IMR-90 (cell line): ENCODE results near the gene INTS11. TPM values are rescaled to one million over a fixed set of nuclear protein-coding genes. Genes with fewer than 3 reads are reported as not detected.

Experiments used
- ATAC-seq: fragments of 200-7000 bp; cut with Tn5 transposase; 2 replicates; pipeline ENCODE4 v1.9.1; 2020; ENCODE audit warnings: low read depth, mild to moderate bottlenecking, moderate library complexity
- BruUV-seq: library from RNA; stranded (reverse); fragments of 400-500 nt; replicated peaks from 2 replicates; lab custom pipeline; 2021; lab: Mats Ljungman, UMichigan
- CTCF ChIA-PET: fragments of 300-600 bp; formaldehyde crosslinking; extraction: SDS; loops from one replicate; lab custom pipeline; 2021; ENCODE audit warnings: antibody characterized with exemption; lab: Yijun Ruan, JAX
- POLR2A ChIA-PET: fragments of 300-600 bp; sonication (Branson Sonifier 250); formaldehyde crosslinking; loops from one replicate; lab custom pipeline; 2022; ENCODE audit warnings: antibody characterized with exemption; ENCODE audit not compliant: unreplicated experiment; lab: Charles Lee
- DNase-seq: peaks from one replicate; pipeline ENCODE4 v3.0.0; 2013
- H2AFZ ChIP-seq: replicated peaks from 2 replicates; pipeline ENCODE3; 2013; ENCODE audit warnings: low read length, mild to moderate bottlenecking; ENCODE audit not compliant: poor library complexity
- H2AK5ac ChIP-seq: 2 replicates; pipeline ENCODE4 v1.6.1; 2013; ENCODE audit warnings: low read depth, low read length, inconsistent platforms
- H2AK9ac ChIP-seq: replicated peaks from 2 replicates; pipeline ENCODE3; 2013; ENCODE audit warnings: mild to moderate bottlenecking, low read depth, low read length, moderate library complexity; ENCODE audit not compliant: poor library complexity
- H2BK120ac ChIP-seq: 2 replicates; pipeline ENCODE4 v1.6.1; 2013; ENCODE audit warnings: low read depth, low read length, inconsistent platforms
- H2BK15ac ChIP-seq: 3 replicates; pipeline ENCODE4 v1.6.1; 2013; ENCODE audit warnings: low read depth, low read length, inconsistent platforms
- H2BK20ac ChIP-seq: 2 replicates; pipeline ENCODE4 v1.6.1; 2013; ENCODE audit warnings: low read depth, mild to moderate bottlenecking, inconsistent platforms, low read length, moderate library complexity
- H2BK5ac ChIP-seq: 2 replicates; pipeline ENCODE4 v1.6.1; 2013; ENCODE audit warnings: mild to moderate bottlenecking, low read depth, low read length, inconsistent platforms; ENCODE audit not compliant: poor library complexity, severe bottlenecking
- H3K14ac ChIP-seq: replicated peaks from 2 replicates; pipeline ENCODE4 v1.6.1; 2013; ENCODE audit warnings: low read depth, low read length, inconsistent platforms
- H3K18ac ChIP-seq: 2 replicates; pipeline ENCODE4 v1.6.1; 2013; ENCODE audit warnings: low read depth, low read length, control low read depth
- H3K23ac ChIP-seq: 2 replicates; pipeline ENCODE4 v1.6.1; 2013; ENCODE audit warnings: low read depth, low read length, inconsistent platforms
- H3K27ac ChIP-seq: 2 replicates; pipeline ENCODE4 v1.5.1; 2013; ENCODE audit warnings: mild to moderate bottlenecking, control low read depth, low read length; ENCODE audit not compliant: insufficient read depth
- H3K27me3 ChIP-seq: 2 replicates; pipeline ENCODE4 v1.6.1; 2013; ENCODE audit warnings: low read length; ENCODE audit not compliant: control insufficient read depth, insufficient read depth
- H3K36me3 ChIP-seq: 2 replicates; pipeline ENCODE4 v1.6.1; 2013; ENCODE audit warnings: low read length, mixed read lengths; ENCODE audit not compliant: control insufficient read depth, insufficient read depth
- H3K4ac ChIP-seq: 2 replicates; pipeline ENCODE4 v1.6.1; 2013; ENCODE audit warnings: low read depth, low read length, inconsistent platforms
- H3K4me1 ChIP-seq: 2 replicates; pipeline ENCODE4 v1.6.1; 2013; ENCODE audit warnings: low read length, mixed read lengths; ENCODE audit not compliant: control insufficient read depth, insufficient read depth
- H3K4me2 ChIP-seq: 2 replicates; pipeline ENCODE4 v1.6.1; 2013; ENCODE audit warnings: low read depth, mild to moderate bottlenecking, control low read depth, low read length, moderate library complexity
- H3K4me3 ChIP-seq: 2 replicates; pipeline ENCODE4 v1.5.1; 2013; ENCODE audit warnings: low read depth, mild to moderate bottlenecking, control low read depth, low read length, moderate library complexity; ENCODE audit not compliant: insufficient read depth
- H3K56ac ChIP-seq: 2 replicates; pipeline ENCODE4 v1.6.1; 2013; ENCODE audit warnings: low read length, inconsistent platforms; ENCODE audit not compliant: insufficient read depth; ENCODE audit errors: extremely low read depth
- H3K79me1 ChIP-seq, 2 experiments: 2 replicates each; pipeline ENCODE4 v1.6.1; 2013; ENCODE audit warnings: low read length in 2 of 2, inconsistent platforms in 1 of 2, low read depth in 1 of 2
- H3K9ac ChIP-seq: 2 replicates; pipeline ENCODE4 v1.6.1; 2013; ENCODE audit warnings: low read depth, low read length, control low read depth
- H3K9me1 ChIP-seq: 2 replicates; pipeline ENCODE4 v1.6.1; 2013; ENCODE audit warnings: low read length, inconsistent platforms; ENCODE audit not compliant: insufficient read depth
- H3K9me3 ChIP-seq: 2 replicates; pipeline ENCODE4 v1.6.1; 2013; ENCODE audit warnings: low read length; ENCODE audit not compliant: control insufficient read depth, insufficient read depth
- H4K20me1 ChIP-seq: 2 replicates; pipeline ENCODE4 v1.6.1; 2013; ENCODE audit warnings: low read length, inconsistent platforms; ENCODE audit not compliant: insufficient read depth
- H4K5ac ChIP-seq: 2 replicates; pipeline ENCODE4 v1.6.1; 2013; ENCODE audit warnings: mild to moderate bottlenecking, low read depth, low read length, control low read depth
- H4K8ac ChIP-seq, 2 experiments: 2 replicates each; pipeline ENCODE4 v1.6.1; 2013; ENCODE audit warnings: low read depth in 2 of 2, low read length in 2 of 2, control low read depth in 1 of 2, inconsistent platforms in 1 of 2
- H4K91ac ChIP-seq: 2 replicates; pipeline ENCODE4 v1.6.1; 2013; ENCODE audit warnings: low read depth, low read length, inconsistent platforms; ENCODE audit not compliant: insufficient read depth
- USF2 ChIP-seq: fragments of 150-350 bp; IDR thresholded peaks from 2 replicates; pipeline ENCODE4 v1.6.1; 2017; ENCODE audit warnings: mild to moderate bottlenecking, antibody characterized with exemption, low read length, low read depth
- WGBS, 2 experiments: methylation state at CpG; one replicate each; pipeline versions ENCODE4 v1.1.5 to v1.1.7; 2013; ENCODE audit warnings: missing lambda C conversion rate in 2 of 2; ENCODE audit not compliant: insufficient read length in 1 of 2; ENCODE audit errors: extremely low coverage in 2 of 2; 5-methylcytosine and 5-hydroxymethylcytosine counted together
- dilution Hi-C: fragments of 300-500 bp; cut with HindIII; formaldehyde crosslinking; loops from one replicate; pipeline ENCODE4 v1.14.3; 2018; ENCODE audit warnings: low sequenced_read_pairs; ENCODE audit not compliant: unreplicated experiment
- in situ Hi-C: fragments of 300-500 bp; cut with MboI; formaldehyde crosslinking; loops from 3 replicates; pipeline ENCODE4 v1.14.3; 2019; ENCODE audit warnings: low sequenced_read_pairs, inconsistent platforms, mixed read lengths
- intact Hi-C: fragments of 100-400 bp; cut with micrococcal nuclease; formaldehyde crosslinking; loops from 2 replicates; pipeline ENCODE4 v1.10.0; 2022
- polyA plus RNA-seq, 3 experiments: library from polyadenylated mRNA; depleted of rRNA; stranded (reverse); fragments of >200 nt; gene quantifications; 2 replicates each; pipeline ENCODE4 v1.2.3, GENCODE V29; 2012; ENCODE audit warnings: low replicate concordance in 1 of 3
- total RNA-seq: library from RNA; depleted of rRNA; stranded (reverse); fragments of >200 nt; gene quantifications from 2 replicates; pipeline ENCODE4 v1.2.3, GENCODE V29; 2012

INTS11 gene
- total and polyA plus RNA-seq, 2 of the 4 experiments (the other 2 are of a cell fraction) = 56.1 to 123 TPM

- H3K27ac ChIP-seq = no peak overlapping the region
- POLR2A ChIA-PET = no interaction called here
Measured at GRCh38 chr1:1330366-1331067, 6.1 kb upstream of the INTS11 start.

More at GRCh38 chr1:1330366-1331067, 6.1 kb upstream of the INTS11 start:
- H3K9ac ChIP-seq = no peak overlapping the region
- H3K36me3 ChIP-seq = peaks cover 10% of the 10 kb centered on the region
- H3K23ac ChIP-seq = no peak overlapping the region
- no peak overlapping the region for H4K8ac ChIP-seq
- no peak overlapping the region for H3K56ac ChIP-seq
- no peak for ATAC-seq
- BruUV-seq = no TSS peak
- no peaks in the 10 kb centered on the region for H3K27me3 ChIP-seq
- no peak overlapping the region for H2AK5ac ChIP-seq
- intact Hi-C loops (no loop called here), dilution Hi-C loops (no loop called here), in situ Hi-C loops (no loop called here)
- H3K9me3 ChIP-seq = no peaks in the 10 kb centered on the region
- no peak overlapping the region for H2BK120ac ChIP-seq
- no peak overlapping the region for H2BK15ac ChIP-seq
- TF ChIP-seq USF2 = no peak
- CTCF ChIA-PET = no interaction called here
- no peak overlapping the region for H3K4me2 ChIP-seq
- no peak overlapping the region for H4K91ac ChIP-seq
- H2BK5ac ChIP-seq = no peak overlapping the region
- peaks cover under 1% of the 10 kb centered on the region; the same call in 1 of the 2 replicates for H3K4me1 ChIP-seq
- H4K20me1 ChIP-seq = peaks cover 19% of the 10 kb centered on the region
- no peak overlapping the region for H4K5ac ChIP-seq
- H3K4ac ChIP-seq = no peak overlapping the region
- H3K79me1 ChIP-seq = peaks cover 7 to 23% of the 10 kb centered on the region in 2 experiments; a peak in 2 of 4 replicates
- H3K4me3 ChIP-seq = no peak overlapping the region
- H3K18ac ChIP-seq = no peak overlapping the region
- H2BK20ac ChIP-seq = no peak overlapping the region
- H3K9me1 ChIP-seq = peaks cover 9% of the 10 kb centered on the region
- no peak overlapping the region for H2AK9ac ChIP-seq
- no peak for DNase-seq
- WGBS, 2 experiments = 86% methylated on average over 8 of the region's 15 CpGs; no CpG with 5 or more reads in 1 of the 2 experiments
- H2AFZ ChIP-seq = peak overlapping the region; percentile 32
- H3K14ac ChIP-seq = no peak overlapping the region
